GM12878 (cell line): ENCODE data around the gene VAC14. TPM values are rescaled to one million over a fixed set of nuclear protein-coding genes. Genes with fewer than 3 reads are reported as not detected.

Experiments
- ATAC-seq: fragments of 200-7000 bp; cut with Tn5 transposase; 3 replicates; pipeline ENCODE4 v1.9.1; 2020; ENCODE audit warnings: mild to moderate bottlenecking, moderate library complexity
- BruUV-seq: library from RNA; stranded (reverse); fragments of 400-500 nt; replicated peaks from 2 replicates; lab custom pipeline; 2021; lab: Mats Ljungman, UMichigan
- CTCF ChIA-PET: fragments of 300-600 bp; sonication (Branson Sonifier 250); formaldehyde crosslinking; extraction: SDS; loops from one replicate; lab custom pipeline; 2021; ENCODE audit warnings: inconsistent platforms; lab: Yijun Ruan, JAX
- POLR2A ChIA-PET: fragments of 350-600 bp; formaldehyde crosslinking; extraction: SDS; loops from one replicate; lab custom pipeline; 2021; ENCODE audit warnings: inconsistent platforms; lab: Charles Lee
- RAD21 ChIA-PET: fragments of 300-600 bp; sonication (Branson Sonifier 250); formaldehyde crosslinking; loops from one replicate; lab custom pipeline; 2023; ENCODE audit warnings: antibody characterized with exemption; ENCODE audit not compliant: unreplicated experiment; lab: Charles Lee
- SMC1A ChIA-PET: fragments of 300-600 bp; sonication (Branson Sonifier 250); formaldehyde crosslinking; loops from one replicate; lab custom pipeline; 2023; ENCODE audit not compliant: unreplicated experiment, uncharacterized antibody; lab: Charles Lee
- DNase-seq: peaks from one replicate; pipeline ENCODE4 v3.0.0-alpha.2; 2011; ENCODE audit warnings: low read depth, low spot score
- FAIRE-seq: peaks from 3 replicates; lab custom pipeline; 2011; peaks lifted over from hg19 to GRCh38; lab: Jason Lieb, UNC
- H2AFZ ChIP-seq: 2 replicates; pipeline ENCODE4 v1.6.0; 2011; ENCODE audit warnings: low read depth, low read length, control low read depth; ENCODE audit not compliant: control insufficient read depth
- H3K27ac ChIP-seq: 2 replicates; pipeline ENCODE4 v1.5.1; 2011; ENCODE audit warnings: control low read depth; ENCODE audit not compliant: control insufficient read depth, insufficient read depth
- H3K27me3 ChIP-seq, 2 experiments: replicated peaks in 1 of 2; 2 replicates each; pipeline versions ENCODE4 v1.6.0 to v1.6.1; 2011; ENCODE audit warnings: low read length in 1 of 2; ENCODE audit not compliant: control insufficient read depth in 2 of 2, insufficient read depth in 2 of 2
- H3K36me3 ChIP-seq, 2 experiments: 2 replicates each; pipeline ENCODE4 v1.5.1; 2011; ENCODE audit warnings: low read length in 1 of 2; ENCODE audit not compliant: control insufficient read depth in 2 of 2, insufficient read depth in 2 of 2
- H3K4me1 ChIP-seq: 2 replicates; pipeline ENCODE4 v1.6.1; 2011; ENCODE audit warnings: mild to moderate bottlenecking, low read length, moderate library complexity, mixed read lengths; ENCODE audit not compliant: control insufficient read depth, insufficient read depth
- H3K4me2 ChIP-seq: 2 replicates; pipeline ENCODE4 v1.6.0; 2011; ENCODE audit warnings: control low read depth; ENCODE audit not compliant: control insufficient read depth, insufficient read depth
- H3K4me3 ChIP-seq: fragments of 200-600 bp; sonication (generic); 2 replicates; pipeline ENCODE4 v1.5.1; 2016
- H3K79me2 ChIP-seq: 2 replicates; pipeline ENCODE4 v1.6.0; 2011; ENCODE audit warnings: low read length; ENCODE audit not compliant: control insufficient read depth, insufficient read depth
- H3K9ac ChIP-seq: 2 replicates; pipeline ENCODE4 v1.8.0; 2011; ENCODE audit warnings: low read length, control low read depth, mixed read lengths; ENCODE audit not compliant: control insufficient read depth, insufficient read depth
- H3K9me3 ChIP-seq: replicated peaks from 3 replicates; pipeline ENCODE4 v1.5.1; 2011; ENCODE audit warnings: mild to moderate bottlenecking, low read length; ENCODE audit not compliant: control insufficient read depth, insufficient read depth
- H4K20me1 ChIP-seq: 2 replicates; pipeline ENCODE4 v1.6.0; 2011; ENCODE audit not compliant: control insufficient read depth, insufficient read depth
- CREM ChIP-seq: IDR thresholded peaks from 2 replicates; pipeline ENCODE4 v1.6.1; 2014; ENCODE audit warnings: antibody characterized with exemption, low read depth
- MYB ChIP-seq: fragments of 150-350 bp; IDR thresholded peaks from 2 replicates; pipeline ENCODE4 v1.6.1; 2014; ENCODE audit warnings: mild to moderate bottlenecking, low read depth, low read length, borderline replicate concordance
- RELA ChIP-seq: fragments of 450-650 bp; IDR thresholded peaks from 2 replicates; pipeline ENCODE4 v1.8.0; 2014; ENCODE audit warnings: borderline replicate concordance; ENCODE audit not compliant: partially characterized antibody
- SIN3A ChIP-seq: IDR thresholded peaks from 2 replicates; pipeline ENCODE4 v1.6.1; 2012; ENCODE audit warnings: low read depth, low read length, improper control_type of control experiment
- SMC3 ChIP-seq: IDR thresholded peaks from 2 replicates; pipeline ENCODE4 v1.6.1; 2011; ENCODE audit warnings: low read length, improper control_type of control experiment, borderline replicate concordance
- STAT1 ChIP-seq: fragments of 450-650 bp; conservative IDR thresholded peaks from 2 replicates; pipeline ENCODE4 v1.6.1; 2014; ENCODE audit warnings: antibody characterized with exemption, mild to moderate bottlenecking
- YY1 ChIP-seq: IDR thresholded peaks from 2 replicates; pipeline ENCODE4 v1.6.1; 2011; ENCODE audit warnings: low read depth, mild to moderate bottlenecking, low read length
- ZNF207 ChIP-seq: fragments of 450-650 bp; IDR thresholded peaks from 2 replicates; pipeline ENCODE4 v1.6.1; 2014; ENCODE audit warnings: antibody characterized with exemption, mild to moderate bottlenecking, borderline replicate concordance
- WGBS: methylation state at CpG from one replicate; pipeline ENCODE4 v1.1.6; 2016; ENCODE audit warnings: low lambda C conversion rate; ENCODE audit not compliant: insufficient replicate concordance, insufficient coverage; ENCODE audit errors: missing lambda C conversion rate; 5-methylcytosine and 5-hydroxymethylcytosine counted together
- in situ Hi-C: fragments of 300-500 bp; cut with MboI; formaldehyde crosslinking; loops from 9 replicates; pipeline ENCODE4 v1.14.3; 2018; ENCODE audit warnings: mixed read lengths
- intact Hi-C: fragments of 100-400 bp; cut with micrococcal nuclease; formaldehyde crosslinking; loops from one replicate; pipeline ENCODE4 v1.14.2; 2022; ENCODE audit not compliant: unreplicated experiment
- polyA plus RNA-seq, 11 experiments: library from polyadenylated mRNA; depleted of rRNA in 4 of 11; unstranded in 6 of 11; stranded (reverse) in 5 of 11; fragments of >200 nt; fragmentation: Nextera tagmentation in 4 of 11; fragmentation: Illumina TruSeq in 1 of 11; extraction: Ambion mirVana in 4 of 11; extraction: Trizol in 1 of 11; gene quantifications; 1 replicate in 1 of 11; 2 replicates in 10 of 11; pipeline versions ENCODE4 v1.2.1 to v1.2.3, GENCODE V29; 2011 to 2016; ENCODE audit warnings: inconsistent platforms in 2 of 11, missing spikeins in 2 of 11, low read depth in 1 of 11
- total RNA-seq, 4 experiments: library from RNA; depleted of rRNA in 3 of 4; stranded (reverse); fragments of >200 nt in 3 of 4; fragmentation: Illumina TruSeq in 1 of 4; extraction: Trizol in 1 of 4; gene quantifications; 2 replicates each; pipeline versions ENCODE4 v1.2.1 to v1.2.3, GENCODE V29; 2013 to 2021
- TF ChIP-seq, protein P1 (sequence below): fragments of 450-650 bp; IDR thresholded peaks from 2 replicates; pipeline ENCODE4 v1.6.1; 2018; ENCODE audit warnings: borderline replicate concordance, mild to moderate bottlenecking; ENCODE audit not compliant: partially characterized antibody
- TF ChIP-seq, protein P2 (sequence below): IDR thresholded peaks from 2 replicates; pipeline ENCODE4 v1.6.1; 2012; ENCODE audit warnings: mild to moderate bottlenecking, low read depth, low read length
- TF ChIP-seq, protein P3 (sequence below): fragments of 450-650 bp; formaldehyde crosslinking; IDR thresholded peaks from 2 replicates; pipeline ENCODE4 v1.4.0; 2022; ENCODE audit warnings: mild to moderate bottlenecking, moderate library complexity

Gene VAC14
- total and polyA plus RNA-seq, 10 of the 15 experiments (the other 5 are each of a cell fraction or from before 2014, with no cell fraction given), result 1.3 to 45.5 (median 25.5) TPM

DNA sequence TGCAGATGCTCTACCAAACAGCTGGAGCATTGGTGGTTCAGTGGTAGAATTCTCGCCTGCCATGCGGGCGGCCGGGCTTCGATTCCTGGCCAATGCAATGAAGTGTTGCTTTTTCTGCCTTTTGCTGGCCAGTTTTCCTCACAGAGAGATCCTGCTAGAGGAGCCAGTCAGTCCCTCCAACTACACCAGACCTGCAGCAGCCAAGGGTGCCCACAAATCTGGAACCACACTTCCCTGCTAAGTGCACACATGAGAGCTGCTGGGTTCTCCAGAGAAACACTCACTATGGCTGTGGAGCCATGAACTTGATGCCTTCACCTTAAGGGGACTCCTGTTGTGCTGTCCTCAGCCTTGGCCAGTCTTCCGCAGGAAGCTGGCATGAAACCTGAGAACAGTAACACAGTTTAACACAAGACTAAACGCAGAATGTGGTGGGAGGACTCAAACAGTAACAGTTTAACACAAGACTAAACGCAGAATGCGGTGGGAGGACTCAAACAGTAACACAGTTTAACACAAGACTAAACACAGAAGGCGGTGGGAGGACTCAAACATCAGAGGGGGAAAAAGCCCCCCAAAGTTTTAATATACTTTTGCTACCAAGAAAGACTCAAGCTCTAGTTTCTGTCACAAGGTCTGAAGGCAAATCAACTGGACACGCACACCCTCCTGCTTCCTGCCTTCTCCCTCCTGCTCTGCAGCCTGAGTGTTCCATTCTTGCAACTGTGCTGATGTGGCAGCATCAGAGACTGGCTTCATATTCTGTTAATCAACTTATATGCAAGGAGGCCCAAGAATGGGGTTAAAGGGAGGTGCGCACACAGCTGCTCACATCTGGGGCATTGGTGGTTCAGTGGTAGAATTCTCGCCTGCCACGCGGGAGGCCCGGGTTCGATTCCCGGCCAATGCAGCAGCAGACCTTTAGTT is 12.0 kb downstream of the VAC14 start (continued):
- TF ChIP-seq, protein P1, sequence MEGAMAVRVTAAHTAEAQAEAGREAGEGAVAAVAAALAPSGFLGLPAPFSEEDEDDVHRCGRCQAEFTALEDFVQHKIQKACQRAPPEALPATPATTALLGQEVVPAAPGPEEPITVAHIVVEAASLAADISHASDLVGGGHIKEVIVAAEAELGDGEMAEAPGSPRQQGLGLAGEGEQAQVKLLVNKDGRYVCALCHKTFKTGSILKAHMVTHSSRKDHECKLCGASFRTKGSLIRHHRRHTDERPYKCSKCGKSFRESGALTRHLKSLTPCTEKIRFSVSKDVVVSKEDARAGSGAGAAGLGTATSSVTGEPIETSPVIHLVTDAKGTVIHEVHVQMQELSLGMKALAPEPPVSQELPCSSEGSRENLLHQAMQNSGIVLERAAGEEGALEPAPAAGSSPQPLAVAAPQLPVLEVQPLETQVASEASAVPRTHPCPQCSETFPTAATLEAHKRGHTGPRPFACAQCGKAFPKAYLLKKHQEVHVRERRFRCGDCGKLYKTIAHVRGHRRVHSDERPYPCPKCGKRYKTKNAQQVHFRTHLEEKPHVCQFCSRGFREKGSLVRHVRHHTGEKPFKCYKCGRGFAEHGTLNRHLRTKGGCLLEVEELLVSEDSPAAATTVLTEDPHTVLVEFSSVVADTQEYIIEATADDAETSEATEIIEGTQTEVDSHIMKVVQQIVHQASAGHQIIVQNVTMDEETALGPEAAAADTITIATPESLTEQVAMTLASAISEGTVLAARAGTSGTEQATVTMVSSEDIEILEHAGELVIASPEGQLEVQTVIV, result no peak
- TF ChIP-seq ZNF207, result no peak
- TF ChIP-seq SIN3A, result no peak
- TF ChIP-seq MYB, result no peak
- no peak for TF ChIP-seq RELA

DNA sequence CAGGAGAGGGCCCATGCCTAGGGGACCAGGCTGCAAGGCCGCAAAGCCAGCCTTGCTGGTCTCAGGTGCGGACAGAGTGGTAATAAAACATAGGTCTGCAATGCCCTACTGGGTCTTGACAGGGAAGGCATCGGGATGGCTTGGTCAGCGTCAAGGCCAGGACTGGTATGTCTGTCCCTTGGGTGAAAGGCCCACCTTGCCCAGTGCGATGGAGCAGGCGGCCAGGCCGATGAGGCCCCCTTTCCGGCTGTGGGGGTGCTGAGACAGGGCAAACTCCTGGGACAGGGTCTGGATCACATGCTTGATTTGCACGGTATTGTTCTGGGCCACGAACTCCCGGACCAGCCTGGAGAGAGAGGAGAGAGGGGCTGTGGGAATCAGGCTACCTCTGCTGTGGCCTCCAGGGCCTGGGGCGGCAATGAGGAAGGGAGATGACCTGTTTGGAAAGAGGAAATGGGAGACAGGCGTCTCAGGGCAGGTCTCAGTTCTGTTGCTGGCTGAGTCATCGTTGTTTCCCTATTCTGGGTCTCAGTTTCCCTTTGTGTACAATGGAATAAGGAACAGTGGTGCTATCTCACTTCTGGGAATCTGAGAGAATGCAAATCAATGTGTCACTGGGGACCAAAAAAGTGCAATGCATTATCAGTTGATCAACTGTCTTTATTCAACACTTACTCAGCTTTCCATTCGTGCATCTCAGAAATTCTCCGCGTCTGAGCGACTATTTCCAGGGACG is 14.8 kb downstream of the VAC14 start:
- H3K4me2 ChIP-seq, result no peak overlapping the region
- H2AFZ ChIP-seq, result no peak overlapping the region
- FAIRE-seq (no peak), ATAC-seq (no peak), DNase-seq (no peak)
- peaks cover 2% of the 10 kb centered on the region; the same call in 1 of the 3 replicates for H3K9me3 ChIP-seq
- no peaks in the 10 kb centered on the region for H3K27me3 ChIP-seq
- no peaks in the 10 kb centered on the region for H3K79me2 ChIP-seq
- no peaks in the 10 kb centered on the region for H3K4me1 ChIP-seq
- 87% methylated on average over 19 of the region's 19 CpGs for WGBS
- no peak overlapping the region for H3K27ac ChIP-seq
- peaks cover 33 to 34% of the 10 kb centered on the region in 2 experiments for H3K36me3 ChIP-seq
- ChIA-PET CTCF (no interaction called here), SMC1A (no interaction called here), POLR2A (no interaction called here), RAD21 (no interaction called here)
- no peak overlapping the region for H3K4me3 ChIP-seq
- H4K20me1 ChIP-seq, result no peaks in the 10 kb centered on the region
- intact Hi-C loops (no loop called here), in situ Hi-C loops (no loop called here)
- H3K9ac ChIP-seq, result no peak overlapping the region
- no TSS peak for BruUV-seq
- TF ChIP-seq, protein P2, sequence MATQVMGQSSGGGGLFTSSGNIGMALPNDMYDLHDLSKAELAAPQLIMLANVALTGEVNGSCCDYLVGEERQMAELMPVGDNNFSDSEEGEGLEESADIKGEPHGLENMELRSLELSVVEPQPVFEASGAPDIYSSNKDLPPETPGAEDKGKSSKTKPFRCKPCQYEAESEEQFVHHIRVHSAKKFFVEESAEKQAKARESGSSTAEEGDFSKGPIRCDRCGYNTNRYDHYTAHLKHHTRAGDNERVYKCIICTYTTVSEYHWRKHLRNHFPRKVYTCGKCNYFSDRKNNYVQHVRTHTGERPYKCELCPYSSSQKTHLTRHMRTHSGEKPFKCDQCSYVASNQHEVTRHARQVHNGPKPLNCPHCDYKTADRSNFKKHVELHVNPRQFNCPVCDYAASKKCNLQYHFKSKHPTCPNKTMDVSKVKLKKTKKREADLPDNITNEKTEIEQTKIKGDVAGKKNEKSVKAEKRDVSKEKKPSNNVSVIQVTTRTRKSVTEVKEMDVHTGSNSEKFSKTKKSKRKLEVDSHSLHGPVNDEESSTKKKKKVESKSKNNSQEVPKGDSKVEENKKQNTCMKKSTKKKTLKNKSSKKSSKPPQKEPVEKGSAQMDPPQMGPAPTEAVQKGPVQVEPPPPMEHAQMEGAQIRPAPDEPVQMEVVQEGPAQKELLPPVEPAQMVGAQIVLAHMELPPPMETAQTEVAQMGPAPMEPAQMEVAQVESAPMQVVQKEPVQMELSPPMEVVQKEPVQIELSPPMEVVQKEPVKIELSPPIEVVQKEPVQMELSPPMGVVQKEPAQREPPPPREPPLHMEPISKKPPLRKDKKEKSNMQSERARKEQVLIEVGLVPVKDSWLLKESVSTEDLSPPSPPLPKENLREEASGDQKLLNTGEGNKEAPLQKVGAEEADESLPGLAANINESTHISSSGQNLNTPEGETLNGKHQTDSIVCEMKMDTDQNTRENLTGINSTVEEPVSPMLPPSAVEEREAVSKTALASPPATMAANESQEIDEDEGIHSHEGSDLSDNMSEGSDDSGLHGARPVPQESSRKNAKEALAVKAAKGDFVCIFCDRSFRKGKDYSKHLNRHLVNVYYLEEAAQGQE, result no peak
- TF ChIP-seq YY1, result no peak
- TF ChIP-seq CREM, result no peak
- no peak for TF ChIP-seq SMC3
- no peak for TF ChIP-seq STAT1
- TF ChIP-seq, protein P3, sequence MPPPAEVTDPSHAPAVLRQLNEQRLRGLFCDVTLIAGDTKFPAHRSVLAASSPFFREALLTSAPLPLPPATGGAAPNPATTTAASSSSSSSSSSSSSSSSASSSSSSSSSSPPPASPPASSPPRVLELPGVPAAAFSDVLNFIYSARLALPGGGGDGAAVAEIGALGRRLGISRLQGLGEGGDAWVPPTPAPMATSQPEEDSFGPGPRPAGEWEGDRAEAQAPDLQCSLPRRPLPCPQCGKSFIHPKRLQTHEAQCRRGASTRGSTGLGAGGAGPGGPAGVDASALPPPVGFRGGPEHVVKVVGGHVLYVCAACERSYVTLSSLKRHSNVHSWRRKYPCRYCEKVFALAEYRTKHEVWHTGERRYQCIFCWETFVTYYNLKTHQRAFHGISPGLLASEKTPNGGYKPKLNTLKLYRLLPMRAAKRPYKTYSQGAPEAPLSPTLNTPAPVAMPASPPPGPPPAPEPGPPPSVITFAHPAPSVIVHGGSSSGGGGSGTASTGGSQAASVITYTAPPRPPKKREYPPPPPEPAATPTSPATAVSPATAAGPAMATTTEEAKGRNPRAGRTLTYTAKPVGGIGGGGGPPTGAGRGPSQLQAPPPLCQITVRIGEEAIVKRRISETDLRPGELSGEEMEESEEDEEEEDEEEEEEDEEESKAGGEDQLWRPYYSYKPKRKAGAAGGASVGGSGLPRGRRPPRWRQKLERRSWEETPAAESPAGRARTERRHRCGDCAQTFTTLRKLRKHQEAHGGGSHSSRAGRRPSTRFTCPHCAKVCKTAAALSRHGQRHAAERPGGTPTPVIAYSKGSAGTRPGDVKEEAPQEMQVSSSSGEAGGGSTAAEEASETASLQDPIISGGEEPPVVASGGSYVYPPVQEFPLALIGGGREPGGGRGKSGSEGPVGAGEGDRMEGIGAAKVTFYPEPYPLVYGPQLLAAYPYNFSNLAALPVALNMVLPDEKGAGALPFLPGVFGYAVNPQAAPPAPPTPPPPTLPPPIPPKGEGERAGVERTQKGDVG (CRISPR knock-in tag), result no peak
